ENCODE measurements around the gene SPEF1. TPM values are rescaled to one million over a fixed set of nuclear protein-coding genes. Genes with fewer than 3 reads are reported as not detected.

The SPEF1 gene
- total RNA-seq, 2 donors from 2014 or later, result 0.66 to 1.3 TPM

GRCh38 chr20:3813848-3814581 lies 32.8 kb upstream of the SPEF1 start:
- peaks cover 62% of the 10 kb centered on the region for H3K4me1 ChIP-seq
- 55 to 66% methylated on average over 12 of the region's 12 CpGs for WGBS, 2 donors

DNA sequence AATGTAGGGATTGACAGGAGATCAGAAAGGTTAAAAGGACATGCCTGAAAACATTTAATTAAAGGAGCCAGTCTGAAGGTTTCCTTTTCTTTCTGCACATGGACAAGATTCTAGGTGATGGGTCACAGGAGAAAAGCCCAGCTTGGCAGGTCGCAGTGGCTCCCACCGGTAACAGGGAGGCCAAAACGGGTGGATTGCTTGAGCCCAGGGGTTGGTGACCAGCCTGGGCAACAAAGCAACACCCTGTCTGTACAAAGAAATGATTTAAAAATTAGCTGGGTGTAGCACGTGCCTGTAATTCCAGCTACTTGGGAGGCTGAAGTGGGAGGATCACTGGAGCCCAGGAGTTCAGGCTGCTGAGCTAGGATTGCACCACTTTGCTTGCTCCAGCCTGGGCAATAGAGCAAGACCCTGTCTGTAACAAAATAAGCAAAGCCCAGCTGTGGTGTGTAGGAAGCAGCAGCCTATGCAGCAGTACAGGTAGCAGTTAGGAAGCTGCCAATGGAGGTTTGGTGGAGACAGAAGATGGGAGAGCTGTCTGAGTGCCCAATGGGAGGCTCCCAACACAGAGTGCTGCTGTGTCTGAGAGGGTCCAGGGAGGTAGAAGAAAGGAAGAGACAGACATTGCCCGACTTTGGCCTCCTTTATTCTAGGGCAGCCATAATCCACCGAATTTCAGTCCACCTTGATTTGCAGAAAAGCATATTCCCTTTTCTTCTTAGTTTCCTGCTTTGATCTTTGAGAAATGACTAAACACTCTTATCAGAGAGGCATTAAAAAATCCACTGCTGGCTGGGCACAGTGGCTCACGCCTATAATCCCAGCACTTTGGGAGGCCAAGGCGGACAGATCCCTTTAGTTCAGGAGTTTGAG lies 32.0 kb upstream of the SPEF1 start:
- Histone ChIP-seq H3K27ac (peak overlapping the region; percentile 59 to 95 (median 90)), H3K36me3 (replicated peaks in 1 of 2; ENCODE audit: insufficient read depth in 1 of 2, low read depth in 2 of 2) (no peaks in the 10 kb centered on the region), H3K4me3 (no peak overlapping the region), H3K27me3 (no peaks in the 10 kb centered on the region), H3K9me3 (no peaks in the 10 kb centered on the region), H3K4me1 (peaks cover 61% of the 10 kb centered on the region)
- TF ChIP-seq, protein P1, sequence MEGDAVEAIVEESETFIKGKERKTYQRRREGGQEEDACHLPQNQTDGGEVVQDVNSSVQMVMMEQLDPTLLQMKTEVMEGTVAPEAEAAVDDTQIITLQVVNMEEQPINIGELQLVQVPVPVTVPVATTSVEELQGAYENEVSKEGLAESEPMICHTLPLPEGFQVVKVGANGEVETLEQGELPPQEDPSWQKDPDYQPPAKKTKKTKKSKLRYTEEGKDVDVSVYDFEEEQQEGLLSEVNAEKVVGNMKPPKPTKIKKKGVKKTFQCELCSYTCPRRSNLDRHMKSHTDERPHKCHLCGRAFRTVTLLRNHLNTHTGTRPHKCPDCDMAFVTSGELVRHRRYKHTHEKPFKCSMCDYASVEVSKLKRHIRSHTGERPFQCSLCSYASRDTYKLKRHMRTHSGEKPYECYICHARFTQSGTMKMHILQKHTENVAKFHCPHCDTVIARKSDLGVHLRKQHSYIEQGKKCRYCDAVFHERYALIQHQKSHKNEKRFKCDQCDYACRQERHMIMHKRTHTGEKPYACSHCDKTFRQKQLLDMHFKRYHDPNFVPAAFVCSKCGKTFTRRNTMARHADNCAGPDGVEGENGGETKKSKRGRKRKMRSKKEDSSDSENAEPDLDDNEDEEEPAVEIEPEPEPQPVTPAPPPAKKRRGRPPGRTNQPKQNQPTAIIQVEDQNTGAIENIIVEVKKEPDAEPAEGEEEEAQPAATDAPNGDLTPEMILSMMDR (IDR thresholded peaks at IDR 0.05), result no peak
- no peak for TF ChIP-seq POLR2A (IDR thresholded peaks at IDR 0.05)
- intact Hi-C loops (cut with DNase I), result no loop called here
- ATAC-seq (no peak), DNase-seq (peak in 2 of 4 donors; percentile 40 to 45)
- 49 to 58% methylated on average over 8 of the region's 8 CpGs for WGBS, 2 donors

More at GRCh38 chr20:3813848-3814581, 32.8 kb upstream of the SPEF1 start:
- no peak for TF ChIP-seq POLR2A (IDR thresholded peaks at IDR 0.05)
- TF ChIP-seq, protein P1 (IDR thresholded peaks at IDR 0.05), result no peak
- no peak for DNase-seq
- intact Hi-C loops (cut with DNase I), result no loop called here
- H3K9me3 ChIP-seq, result no peaks in the 10 kb centered on the region
- no peaks in the 10 kb centered on the region for H3K27me3 ChIP-seq
- H3K4me3 ChIP-seq, result no peak overlapping the region
- ATAC-seq, result no peak
- no peaks in the 10 kb centered on the region for H3K36me3 ChIP-seq (replicated peaks in 1 of 2; ENCODE audit: insufficient read depth in 1 of 2, low read depth in 2 of 2)
- peak overlapping the region; percentile 59 to 95 (median 90) for H3K27ac ChIP-seq

- H3K4me3 ChIP-seq, result no peak overlapping the region
- 92% methylated on average over 8 to 9 of the region's 9 CpGs for whole genome bisulfite sequencing, 2 donors
Measured at GRCh38 chr20:3812259-3812681, 31.0 kb upstream of the SPEF1 start.

GRCh38 chr20:3811467-3812258 lies 30.4 kb upstream of the SPEF1 start:
- 5 to 7% methylated on average over 16 to 20 of the region's 20 CpGs for WGBS, 2 donors

More at GRCh38 chr20:3812259-3812681, 31.0 kb upstream of the SPEF1 start:
- no peaks in the 10 kb centered on the region for H3K27me3 ChIP-seq
- peak overlapping the region; percentile 86 to 95 (median 90) for H3K27ac ChIP-seq
- DNase-seq (no peak), ATAC-seq (no peak)
- H3K9me3 ChIP-seq, result no peaks in the 10 kb centered on the region
- intact Hi-C loops (cut with DNase I), result no loop called here
- peaks cover 61% of the 10 kb centered on the region for H3K4me1 ChIP-seq
- TF ChIP-seq, protein P1 (IDR thresholded peaks at IDR 0.05), result no peak
- TF ChIP-seq POLR2A (IDR thresholded peaks at IDR 0.05), result no peak
- H3K36me3 ChIP-seq (replicated peaks in 1 of 2; ENCODE audit: insufficient read depth in 1 of 2, low read depth in 2 of 2), result no peaks in the 10 kb centered on the region

More at GRCh38 chr20:3811467-3812258, 30.4 kb upstream of the SPEF1 start:
- intact Hi-C loops (cut with DNase I), result no loop called here
- no peaks in the 10 kb centered on the region for H3K27me3 ChIP-seq
- DNase-seq, result peak; percentile 99 to 100 (median 100)
- H3K27ac ChIP-seq, result peak overlapping the region; percentile 86 to 95 (median 90)
- TF ChIP-seq, protein P1 (IDR thresholded peaks at IDR 0.05), result peak in 1 of 7 experiments; percentile 21
- TF ChIP-seq POLR2A (IDR thresholded peaks at IDR 0.05), result peak in 2 of 3 donors; percentile 75 to 86
- ATAC-seq, result peak; percentile 91
- no peaks in the 10 kb centered on the region for H3K36me3 ChIP-seq (replicated peaks in 1 of 2; ENCODE audit: insufficient read depth in 1 of 2, low read depth in 2 of 2)
- peaks cover 67% of the 10 kb centered on the region for H3K4me1 ChIP-seq
- no peaks in the 10 kb centered on the region for H3K9me3 ChIP-seq
- no peak overlapping the region for H3K4me3 ChIP-seq

Data from body of pancreas (tissue), 4 donors.